Psoas muscle (tissue), 8 donors: ENCODE data around the gene RNLS. TPM values are rescaled to one million over a fixed set of nuclear protein-coding genes. Genes with fewer than 3 reads are reported as not detected.
"Not testable (repeated sequence)": the region's sequence is repeated elsewhere in the genome, so short reads cannot be mapped to it uniquely, and the experiment has no call there.

ENCODE experiments used
- ATAC-seq, 4 donors: fragments of 200-7000 bp; cut with Tn5 transposase; one replicate each; pipeline ENCODE4 v1.9.1; 2020; ENCODE audit warnings: moderate library complexity in 3 of 4, mild to moderate bottlenecking in 2 of 4
- DNase-seq, 2 donors: peaks; one replicate each; pipeline ENCODE4 v3.0.0-alpha.2; 2020
- H3K27ac ChIP-seq: fragments of 200-600 bp; one replicate; pipeline ENCODE4 v1.8.0; 2022
- H3K27me3 ChIP-seq, 3 donors: fragments of 200-600 bp in 1 of 3; one replicate each; pipeline versions ENCODE4 v1.6.1 to v1.8.0; 2013 to 2022; ENCODE audit warnings: low read length in 2 of 3, mild to moderate bottlenecking in 2 of 3, moderate library complexity in 1 of 3; ENCODE audit not compliant: insufficient read depth in 3 of 3
- H3K36me3 ChIP-seq, 2 donors: fragments of 200-600 bp in 1 of 2; one replicate each; pipeline versions ENCODE4 v1.6.1 to v1.8.0; 2013 to 2022; ENCODE audit warnings: low read depth in 1 of 2, mild to moderate bottlenecking in 1 of 2, moderate library complexity in 1 of 2; ENCODE audit not compliant: insufficient read depth in 1 of 2
- H3K4me1 ChIP-seq: fragments of 200-600 bp; one replicate; pipeline ENCODE4 v1.8.0; 2022
- H3K4me3 ChIP-seq: fragments of 200-600 bp; one replicate; pipeline ENCODE4 v1.8.0; 2022; ENCODE audit warnings: mild to moderate bottlenecking
- H3K9me3 ChIP-seq: fragments of 200-600 bp; one replicate; pipeline ENCODE4 v1.8.0; 2022
- CTCF ChIP-seq: fragments of 200-600 bp; IDR thresholded peaks from one replicate; pipeline ENCODE4 v1.8.0; 2022; ENCODE audit warnings: antibody characterized with exemption
- WGBS, 3 donors: extraction: QIAGEN DNeasy Blood & Tissue Kit; methylation state at CpG; one replicate each; pipeline versions ENCODE4 v1.1.6 to v1.1.7; 2013; 5-methylcytosine and 5-hydroxymethylcytosine counted together
- intact Hi-C, 2 donors: fragments of 100-400 bp; cut with DNase I; formaldehyde crosslinking; loops; one replicate each; pipeline versions ENCODE4 v1.11.0 to v1.14.2; 2022
- polyA plus RNA-seq, 3 donors: library from polyadenylated mRNA; stranded (reverse); fragments of 200-250 nt; gene quantifications; one replicate each; pipeline ENCODE4 v1.2.3, GENCODE V29; 2013
- total RNA-seq, 4 donors: library from RNA; stranded (reverse); fragmentation: NEBNext Ultra II Directional in 2 of 4; extraction: Animal tissue kit (Norgen Biotek cat#: 25700) in 2 of 4; gene quantifications; one replicate each; pipeline versions ENCODE4 v1.2.1 to v1.2.4, GENCODE V29; 2021 to 2023
- donor health status: healthy with polysubstance abuse.
- donor health status: DM: no; HTN: no; CAD: no; lungs with moderate emphysema.
- donor health status: Bipolar disorder and iron deficiency.
- donor health status: healthy.
- donor health status: DM: yes; HTN: yes; CAD: no.
- donor health status: DM: no; HTN: no; CAD: no.
- donor health status: DM: no; HTN: no; CAD: no.
- donor health status: DM: yes; HTN: yes; CAD: no.

The RNLS gene
- total and polyA plus RNA-seq, 7 donors, result 3.0 to 9.2 (median 6.7) TPM

GRCh38 chr10:88366772-88367171 is 216.3 kb downstream of the RNLS start:
- WGBS, 3 donors, result 94 to 97% (median 95%) methylated on average over 2 of the region's 2 CpGs
- no peak overlapping the region for H3K27ac ChIP-seq
- intact Hi-C loops, result no loop called here

GRCh38 chr10:88361995-88362807 is 220.9 kb downstream of the RNLS start:
- DNase-seq, result no peak
- H3K36me3 ChIP-seq, result no peaks in the 10 kb centered on the region
- no peaks in the 10 kb centered on the region for H3K9me3 ChIP-seq
- ATAC-seq, result no peak
- 80 to 87% (median 83%) methylated on average over 7 of the region's 7 CpGs for WGBS, 3 donors
- H3K4me3 ChIP-seq, result no peak overlapping the region
- no peaks in the 10 kb centered on the region for H3K27me3 ChIP-seq
- no peak overlapping the region for H3K27ac ChIP-seq
- H3K4me1 ChIP-seq, result no peaks in the 10 kb centered on the region
- no peak for TF ChIP-seq CTCF
- intact Hi-C loops, result no loop called here

More at GRCh38 chr10:88366772-88367171, 216.3 kb downstream of the RNLS start:
- no peak for TF ChIP-seq CTCF
- DNase-seq (no peak), ATAC-seq (no peak)
- Histone ChIP-seq H3K36me3 (no peaks in the 10 kb centered on the region), H3K4me1 (no peaks in the 10 kb centered on the region), H3K9me3 (no peaks in the 10 kb centered on the region), H3K27me3 (no peaks in the 10 kb centered on the region), H3K4me3 (no peak overlapping the region)

GRCh38 chr10:88361494-88361893 is 221.6 kb downstream of the RNLS start:
- TF ChIP-seq CTCF, result no peak
- no peak for ATAC-seq
- H3K4me3 ChIP-seq, result no peak overlapping the region
- H3K4me1 ChIP-seq, result no peaks in the 10 kb centered on the region
- H3K36me3 ChIP-seq, result no peaks in the 10 kb centered on the region
- H3K27ac ChIP-seq, result no peak overlapping the region
- intact Hi-C loops, result no loop called here
- 76 to 84% (median 78%) methylated on average over 2 of the region's 2 CpGs for WGBS, 3 donors
- H3K9me3 ChIP-seq, result no peaks in the 10 kb centered on the region
- DNase-seq, result no peak
- no peaks in the 10 kb centered on the region for H3K27me3 ChIP-seq

DNA sequence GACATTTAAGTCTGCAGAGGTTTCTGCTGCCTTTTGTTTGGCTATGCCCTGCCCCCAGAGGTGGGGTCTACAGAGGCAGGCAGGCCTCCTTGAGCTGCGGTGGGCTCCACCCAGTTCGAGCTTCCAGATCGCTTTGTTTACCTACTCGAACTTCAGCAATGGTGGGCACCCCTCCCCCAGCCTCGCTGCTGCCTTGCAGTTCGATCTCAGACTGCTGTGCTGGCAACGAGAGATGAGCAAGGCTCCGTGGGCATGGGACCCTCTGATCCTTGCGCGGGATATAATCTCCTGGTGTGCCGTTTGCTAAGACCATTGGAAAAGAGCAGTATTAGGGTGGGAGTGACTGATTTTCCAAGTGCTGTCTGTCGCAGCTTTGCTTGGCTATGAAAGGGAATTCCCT is 227.4 kb downstream of the RNLS start:
- H3K36me3 ChIP-seq, H3K27ac ChIP-seq, intact Hi-C loops, H3K9me3 ChIP-seq, H3K4me1 ChIP-seq, DNase-seq, H3K27me3 ChIP-seq, ATAC-seq, H3K4me3 ChIP-seq: not testable (repeated sequence)
- WGBS, 3 donors, result 90 to 98% (median 92%) methylated on average over 12 of the region's 12 CpGs

DNA sequence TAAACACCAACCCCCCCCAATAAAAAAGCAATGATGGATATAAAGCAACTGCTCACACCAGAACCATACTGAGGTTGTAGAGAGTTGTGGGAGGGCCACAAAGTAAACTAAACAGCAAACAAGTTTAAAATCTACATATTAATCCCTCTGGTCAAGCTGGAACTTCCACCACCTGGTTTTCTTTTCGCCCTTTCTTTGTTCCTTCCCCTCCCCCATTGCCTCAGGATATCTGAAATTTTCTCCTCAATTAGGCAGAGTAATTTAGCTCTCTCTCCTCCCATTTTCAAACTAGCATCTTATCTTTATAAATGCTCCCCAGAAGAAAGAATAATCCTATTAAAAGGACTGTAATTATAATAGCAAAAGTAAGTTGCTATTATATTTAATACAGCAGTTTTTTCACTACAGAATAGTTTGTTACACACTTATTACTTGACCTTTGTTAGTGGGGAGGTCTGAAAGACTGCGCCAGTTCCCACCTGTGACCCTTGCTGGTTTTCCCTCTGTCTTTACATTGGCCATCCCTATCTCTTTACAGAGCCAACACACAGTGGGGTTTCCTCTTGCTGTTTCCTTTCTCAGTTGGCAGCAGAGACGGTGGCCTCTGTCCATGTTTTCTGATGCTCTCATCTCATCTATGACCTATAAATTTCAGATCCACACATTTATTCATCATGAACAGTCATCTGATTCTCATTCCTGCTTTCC is 235.4 kb downstream of the RNLS start:
- intact Hi-C loops, result no loop called here
- H3K36me3 ChIP-seq, result no peaks in the 10 kb centered on the region
- DNase-seq (no peak), ATAC-seq (no peak)
- WGBS, 3 donors, result 70 to 72% (median 70%) methylated on average over 3 of the region's 3 CpGs
- no peaks in the 10 kb centered on the region for H3K27me3 ChIP-seq
- H3K27ac ChIP-seq, result no peak overlapping the region
- no peak overlapping the region for H3K4me3 ChIP-seq
- H3K9me3 ChIP-seq, result no peaks in the 10 kb centered on the region
- H3K4me1 ChIP-seq, result no peaks in the 10 kb centered on the region
- no peak for TF ChIP-seq CTCF
